Stimulated activated naive CD4-positive, alpha-beta T cell treated with Interleukin-2 at 50 U/mL for 16 hours (primary cell): ENCODE results near the gene GOLGA8B.
"Not testable (repeated sequence)": the region's sequence is repeated elsewhere in the genome, so short reads cannot be mapped to it uniquely, and the experiment has no call there.

Source experiments
- DNase-seq: peaks from one replicate; lab custom pipeline; 2025; lab: John Stamatoyannopoulos, UW

Gene GOLGA8B

DNA sequence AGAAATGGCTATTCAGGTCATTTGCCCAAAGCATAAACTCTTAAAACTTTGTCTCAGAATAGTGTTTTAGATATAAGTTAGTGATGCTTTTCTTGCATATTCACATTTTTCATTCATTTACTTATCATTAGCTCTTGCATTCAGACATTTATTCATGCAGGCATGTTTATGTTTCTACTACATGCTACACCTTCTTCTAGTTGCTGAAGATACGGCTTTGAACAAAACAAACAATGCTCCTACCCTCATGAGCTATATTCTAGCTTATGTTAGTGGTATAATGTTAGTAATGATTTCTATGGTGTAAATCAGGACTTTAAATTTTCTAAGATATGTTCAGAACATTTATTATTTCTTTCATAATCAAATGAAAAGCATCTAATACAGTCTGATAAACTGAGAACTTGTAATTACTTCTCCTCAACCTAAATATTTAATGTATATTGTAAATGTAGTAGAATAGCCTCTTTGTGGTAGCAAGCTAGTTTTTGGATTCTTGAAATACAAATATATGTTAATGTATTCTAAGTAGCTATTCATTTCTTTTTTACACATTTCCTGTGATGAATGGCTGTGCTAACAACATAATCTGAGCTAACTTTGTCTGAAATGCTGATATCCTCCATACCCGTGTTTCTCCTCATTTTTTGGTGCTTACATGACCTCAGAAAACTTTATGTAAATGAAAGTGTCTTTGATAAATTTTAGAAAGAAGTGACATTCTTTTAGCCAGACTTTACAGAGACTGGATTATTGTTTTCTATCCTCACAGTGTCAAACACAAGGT, 15.5 kb upstream of the GOLGA8B start:
- no peak for DNase-seq

DNA sequence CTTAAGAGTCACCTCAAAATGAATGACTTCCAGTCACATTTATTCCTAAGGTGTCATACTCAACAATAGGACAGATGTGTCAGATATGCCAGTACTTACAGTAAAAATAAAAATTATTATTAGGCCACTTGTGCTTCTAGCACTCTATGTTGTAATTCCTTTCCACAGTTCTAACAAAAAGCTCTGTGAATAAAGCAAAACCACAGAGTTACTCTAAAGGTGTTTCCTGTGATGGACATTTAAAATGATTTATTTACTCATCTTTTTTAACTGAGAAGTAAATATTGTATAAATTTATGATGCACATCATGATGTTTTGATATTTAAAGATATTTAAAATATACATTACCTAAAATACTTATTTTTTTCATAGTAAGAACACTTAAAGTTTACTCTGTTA, 13.9 kb upstream of the GOLGA8B start:
- no peak for DNase-seq

DNA sequence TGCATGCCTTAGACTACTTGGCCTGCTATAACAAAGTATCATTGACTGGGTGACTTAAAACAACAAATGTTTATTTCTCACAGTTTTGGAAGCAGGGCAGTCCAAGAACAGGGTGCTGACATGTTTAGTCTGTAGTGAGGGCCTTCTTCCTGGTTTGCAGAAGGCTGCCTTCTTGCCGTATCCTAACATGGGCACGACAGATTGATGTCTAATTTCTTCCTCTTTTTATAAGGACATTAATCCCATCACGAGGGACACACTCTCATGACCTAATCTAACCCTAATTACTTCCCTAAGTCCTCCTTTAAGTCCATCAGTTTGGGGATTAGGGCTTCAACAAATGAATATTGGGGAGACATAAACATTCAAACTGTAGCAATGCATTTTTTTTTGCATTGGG, 10.9 kb upstream of the GOLGA8B start:
- DNase-seq, result no peak

DNA sequence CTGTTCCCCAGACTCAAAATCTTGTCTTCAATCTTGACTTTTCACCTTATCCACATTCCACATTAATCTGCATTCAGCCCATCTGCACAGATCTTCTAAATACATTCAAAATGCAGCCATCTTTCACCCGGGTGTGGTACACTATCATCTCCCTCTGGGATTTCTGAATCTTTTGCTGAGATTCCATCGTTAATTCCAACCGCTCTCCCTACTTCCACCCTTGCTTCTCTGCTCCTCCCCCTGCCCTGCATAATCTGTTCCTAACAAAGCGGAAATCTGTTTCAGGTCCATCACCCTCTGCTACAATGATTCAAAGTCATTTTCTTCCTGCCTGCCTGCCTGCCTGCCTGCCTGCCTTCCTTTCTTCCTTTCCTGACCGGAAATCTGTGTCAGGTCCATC, 7.9 kb upstream of the GOLGA8B start:
- DNase-seq, result no peak

DNA sequence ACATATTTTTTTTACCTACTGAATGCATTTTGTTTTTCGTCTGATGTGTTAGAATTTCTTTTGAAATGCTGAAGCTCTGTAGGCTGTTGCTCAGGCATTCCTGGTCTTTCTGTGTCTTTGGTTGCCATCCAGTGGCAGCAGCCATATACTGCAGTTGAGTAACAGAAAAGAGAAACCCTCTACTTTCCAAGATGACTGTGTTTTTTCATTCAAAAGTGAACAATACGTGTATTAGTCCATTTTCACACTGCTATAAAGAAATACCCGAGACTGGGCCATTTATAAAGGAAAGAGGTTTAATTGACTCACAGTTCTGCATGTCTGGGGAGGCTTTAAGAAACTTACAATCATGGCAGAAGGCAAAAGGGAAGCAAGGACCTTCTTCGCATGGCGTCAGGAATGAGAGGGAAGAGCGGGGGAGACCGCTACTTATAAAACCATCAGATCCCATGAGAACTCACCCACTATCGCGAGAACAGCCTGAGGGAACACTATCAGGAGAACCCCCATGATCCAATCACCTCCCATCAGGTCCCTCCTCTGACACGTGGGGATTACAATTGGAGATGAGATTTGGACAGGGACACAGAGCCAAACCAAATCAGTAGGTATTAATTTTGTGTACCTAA, 4.7 kb upstream of the GOLGA8B start:
- DNase-seq, result peak; percentile 57

DNA sequence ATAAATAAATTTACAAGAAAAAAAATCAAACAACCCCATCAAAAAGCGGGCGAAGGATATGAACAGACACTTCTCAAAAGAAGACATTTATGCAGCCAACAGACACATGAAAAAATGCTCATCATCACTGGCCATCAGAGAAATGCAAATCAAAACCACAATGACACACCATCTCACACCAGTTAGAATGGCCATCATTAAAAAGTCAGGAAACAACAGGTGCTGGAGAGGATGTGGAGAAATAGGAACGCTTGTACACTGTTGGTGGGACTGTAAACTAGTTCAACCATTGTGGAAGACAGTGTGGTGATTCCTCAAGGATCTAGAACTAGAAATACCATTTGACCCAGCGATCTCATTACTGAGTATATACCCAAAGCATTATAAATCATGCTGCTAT, 2.5 kb upstream of the GOLGA8B start:
- not testable (repeated sequence) for DNase-seq

DNA sequence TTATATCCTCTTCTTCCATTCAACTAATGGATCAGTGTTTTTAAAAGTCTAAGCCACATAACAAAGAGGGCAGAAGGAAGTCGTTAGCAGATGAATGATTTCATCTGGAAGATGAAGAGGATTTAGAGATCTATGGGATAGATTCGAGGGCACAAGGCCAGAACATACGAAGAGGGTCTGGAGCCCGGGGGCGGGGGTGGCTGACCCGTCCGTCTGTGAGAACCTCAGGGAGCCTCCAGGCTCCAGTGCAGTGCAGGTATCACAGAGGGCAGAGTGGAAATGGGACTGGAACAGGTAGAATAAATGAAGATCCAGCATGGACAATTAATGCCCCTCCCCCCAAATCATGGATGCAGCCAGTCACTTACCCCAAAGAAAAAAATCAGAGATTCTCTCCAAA, 1.5 kb upstream of the GOLGA8B start:
- DNase-seq, result no peak

DNA sequence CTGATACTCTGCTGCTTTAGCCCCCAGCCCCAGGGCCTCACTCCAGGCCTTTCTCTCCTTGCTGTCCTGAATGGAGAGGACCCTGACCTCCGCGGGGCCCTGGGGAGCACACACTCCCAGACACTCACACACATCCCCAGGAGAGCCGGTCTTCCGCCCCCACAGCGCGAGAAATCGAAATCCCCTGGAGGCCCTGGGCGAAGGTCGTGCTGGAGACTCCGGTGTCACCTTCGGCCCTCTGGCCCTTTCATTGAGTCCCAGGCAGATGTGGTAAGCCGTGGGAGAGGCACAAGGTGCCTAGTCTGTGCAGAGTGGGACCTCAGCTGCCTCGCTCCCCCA, 848 bp upstream of the GOLGA8B start:
- no peak for DNase-seq

DNA sequence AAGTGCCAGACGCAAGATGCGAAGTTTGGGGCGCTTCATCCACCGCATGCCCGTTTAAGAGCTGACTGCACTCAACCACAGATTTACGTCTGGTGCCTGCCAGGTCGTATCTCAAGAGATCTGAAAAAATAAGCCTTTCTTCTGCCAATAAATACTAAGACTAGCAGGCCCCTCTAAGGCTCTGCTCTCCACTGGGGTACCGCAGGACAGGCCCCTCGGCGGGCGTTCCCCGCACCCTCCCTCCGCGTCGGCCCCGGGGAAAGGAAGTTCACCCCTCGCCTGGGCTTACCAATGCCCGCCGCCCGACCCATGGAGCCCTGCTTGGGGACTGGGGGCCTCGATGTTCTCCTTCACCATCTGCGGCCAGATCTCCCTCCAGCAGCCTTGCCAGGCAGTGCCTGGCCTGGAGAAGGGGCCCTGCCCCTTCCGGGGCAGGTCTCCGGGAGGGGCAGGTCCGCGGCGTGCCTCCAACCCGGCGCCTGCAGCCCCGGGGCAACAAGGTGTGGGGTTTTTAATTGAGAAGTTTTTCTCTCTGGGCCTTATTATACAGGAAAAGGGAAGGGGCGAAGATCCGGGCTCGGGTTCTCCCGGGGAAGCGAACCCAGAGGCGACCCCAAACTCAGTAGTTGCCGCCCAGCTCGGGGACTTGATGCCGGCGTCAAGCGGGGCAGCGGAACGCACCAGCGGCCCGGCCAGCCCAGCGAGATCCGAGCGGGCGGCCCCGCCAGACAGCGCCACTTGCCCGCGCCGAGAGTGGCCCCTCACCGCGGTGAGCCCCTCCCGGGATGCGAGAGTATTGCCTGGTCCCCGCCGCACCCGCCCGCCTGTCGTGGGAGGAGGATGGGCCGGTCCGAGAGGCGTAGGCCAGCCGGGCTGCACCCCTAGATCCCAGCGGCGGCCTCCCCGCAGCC, 735 bp downstream of the GOLGA8B start:
- DNase-seq, result no peak

DNA sequence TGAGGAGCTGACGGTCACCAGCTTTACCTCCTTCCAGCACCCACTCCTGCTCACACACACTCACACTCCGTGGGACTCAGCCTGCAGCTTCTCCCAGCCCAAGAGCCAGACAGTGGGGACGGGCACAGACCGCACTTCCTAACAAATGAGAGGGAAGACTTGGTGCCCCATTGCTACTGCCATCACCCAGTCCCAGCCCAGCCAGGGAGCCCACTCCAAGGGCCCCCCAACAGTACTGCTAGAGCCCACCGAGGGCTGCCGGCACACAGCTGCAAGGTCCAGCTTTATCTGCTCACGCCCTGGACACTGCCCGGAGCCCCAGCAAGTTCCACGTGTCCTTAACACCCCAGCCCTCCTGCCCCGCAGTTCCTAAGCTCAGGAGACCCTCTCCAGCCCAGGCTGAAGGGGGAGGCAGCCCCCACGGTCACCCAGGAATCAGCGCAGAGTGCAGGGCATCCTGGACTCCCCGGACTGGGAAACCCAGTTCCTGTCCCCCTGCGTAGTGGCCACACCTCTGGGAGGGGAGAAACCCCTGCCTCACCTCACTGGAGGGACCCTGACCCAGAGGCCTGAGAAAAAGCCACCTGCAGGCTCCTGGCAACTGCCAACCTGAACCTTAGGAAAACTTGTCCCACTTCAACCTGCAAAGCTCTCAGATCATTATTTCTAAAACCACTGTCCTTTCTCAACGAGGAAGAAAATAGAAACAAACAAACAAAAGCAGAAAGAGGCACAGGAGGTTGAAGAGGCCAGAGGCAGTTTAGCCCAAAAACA, 1.6 kb downstream of the GOLGA8B start:
- not testable (repeated sequence) for DNase-seq

DNA sequence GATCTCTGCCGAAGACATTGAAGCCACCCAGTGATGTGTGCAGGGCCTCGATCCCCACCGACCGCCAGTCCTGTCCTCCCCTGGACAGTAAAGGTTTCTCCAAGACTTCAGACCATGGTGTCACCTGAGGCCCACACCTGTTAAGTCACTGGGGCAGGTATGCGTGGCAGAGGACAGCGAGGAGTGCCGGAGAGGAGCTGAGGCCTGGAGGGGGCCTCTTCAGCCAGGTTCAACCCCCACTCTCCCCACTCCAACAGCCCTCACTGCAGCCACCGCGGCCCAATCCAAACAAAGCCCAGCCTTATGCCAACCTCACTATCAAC, 2.4 kb downstream of the GOLGA8B start:
- no peak for DNase-seq

DNA sequence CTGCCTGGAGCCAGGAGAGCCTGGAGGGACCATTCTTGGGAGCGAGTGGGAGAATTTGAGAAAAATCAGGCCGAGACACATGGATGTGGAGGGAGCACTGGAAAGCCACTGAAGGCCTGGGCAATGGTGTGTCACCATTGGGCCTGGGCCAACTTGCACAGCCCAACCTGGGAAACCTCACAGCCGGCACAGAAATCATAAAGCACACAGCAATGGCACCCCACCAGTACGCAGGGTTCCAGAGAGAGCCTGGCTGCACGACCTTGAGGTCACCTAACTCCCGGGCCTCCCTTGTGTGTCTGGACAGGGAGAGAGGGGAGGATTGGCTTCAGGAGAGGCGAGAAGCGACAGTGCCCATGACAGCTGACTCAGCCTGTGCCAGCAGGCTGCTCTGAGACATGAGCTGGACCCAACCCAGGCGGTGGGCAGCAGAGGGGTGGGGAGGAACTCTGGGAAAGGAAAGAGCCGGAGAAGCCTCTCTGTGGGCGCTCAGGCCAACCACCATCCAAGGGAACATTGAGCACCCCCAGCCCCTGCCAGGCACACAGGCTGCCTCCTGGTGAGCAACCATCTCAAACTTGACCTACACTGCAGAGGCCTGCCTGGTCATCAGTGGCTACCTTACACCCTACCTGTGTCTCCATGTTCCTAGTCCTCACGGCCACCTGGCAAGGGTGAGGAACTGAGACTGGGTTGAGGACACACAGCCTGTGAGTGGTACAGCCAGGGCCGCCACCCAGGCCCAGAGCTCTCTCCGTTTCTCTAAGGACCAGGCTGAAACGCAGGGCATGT, 3.0 kb downstream of the GOLGA8B start:
- not testable (repeated sequence) for DNase-seq

DNA sequence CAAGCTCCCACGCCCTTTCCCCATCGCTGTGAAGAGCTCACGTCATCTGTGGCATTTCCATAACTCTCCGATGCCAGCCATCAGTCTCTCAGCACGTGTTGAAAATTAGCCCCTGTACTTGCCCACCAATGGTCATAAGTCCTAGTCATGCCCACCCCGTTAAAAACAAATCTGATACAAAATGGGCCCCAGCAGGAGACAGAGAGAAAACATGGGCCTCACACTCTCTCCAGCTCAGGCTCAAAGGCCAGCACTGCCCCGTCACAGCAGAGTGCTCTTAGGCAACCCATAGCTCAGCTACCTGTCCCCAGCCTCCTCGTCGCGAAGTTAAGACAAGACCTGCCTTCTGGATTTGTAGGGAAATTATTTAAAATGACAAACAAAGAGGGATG, 5.2 kb downstream of the GOLGA8B start:
- DNase-seq, result no peak

DNA sequence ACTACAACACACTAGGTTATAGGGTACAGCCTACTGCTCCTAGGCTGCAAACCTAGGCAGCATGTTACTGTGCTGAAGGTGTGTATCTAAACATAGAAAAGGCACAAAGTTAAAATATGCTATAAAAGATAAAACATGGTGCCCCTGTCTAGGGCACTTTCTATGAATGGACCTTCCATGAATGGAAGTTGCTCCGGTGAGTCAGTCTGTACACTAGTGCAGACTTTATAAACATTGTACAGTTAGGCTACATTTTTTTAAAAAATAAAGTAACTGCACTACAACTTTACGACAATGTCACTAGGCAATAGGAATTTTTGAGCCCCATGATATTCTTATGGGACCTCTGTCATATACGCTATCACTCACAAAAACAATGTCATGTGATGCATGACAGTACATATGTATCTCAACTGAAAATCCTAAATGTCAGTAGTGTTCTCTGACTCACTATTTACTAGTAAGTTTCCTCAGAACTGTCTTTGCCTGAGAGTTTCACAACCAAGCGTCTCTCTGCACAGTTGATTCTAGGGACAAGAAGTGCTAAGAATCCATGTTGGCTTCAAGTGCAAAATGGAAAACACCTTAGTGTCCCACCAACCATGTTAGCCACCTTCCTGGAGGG, 5.7 kb downstream of the GOLGA8B start:
- DNase-seq, result not testable (repeated sequence)

DNA sequence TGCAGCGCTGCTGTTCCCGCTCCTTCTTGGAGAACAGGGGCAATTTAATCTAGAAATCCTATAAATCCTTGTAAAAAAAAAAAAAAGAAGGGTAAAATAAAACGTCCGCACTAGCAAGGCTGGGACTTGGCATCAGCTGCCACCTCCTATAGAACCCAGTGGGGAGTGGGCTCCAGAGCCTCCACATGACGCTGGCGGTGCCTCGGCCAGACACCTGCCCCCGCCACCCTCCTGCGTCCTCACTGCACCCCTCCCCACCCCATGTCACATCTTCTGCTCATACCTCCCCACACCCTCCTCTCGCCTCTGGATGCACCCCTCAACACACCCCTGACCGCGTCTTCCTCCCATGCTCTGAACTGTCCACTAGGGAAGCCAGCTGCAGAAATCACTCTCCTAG, 8.4 kb downstream of the GOLGA8B start:
- DNase-seq, result not testable (repeated sequence)

DNA sequence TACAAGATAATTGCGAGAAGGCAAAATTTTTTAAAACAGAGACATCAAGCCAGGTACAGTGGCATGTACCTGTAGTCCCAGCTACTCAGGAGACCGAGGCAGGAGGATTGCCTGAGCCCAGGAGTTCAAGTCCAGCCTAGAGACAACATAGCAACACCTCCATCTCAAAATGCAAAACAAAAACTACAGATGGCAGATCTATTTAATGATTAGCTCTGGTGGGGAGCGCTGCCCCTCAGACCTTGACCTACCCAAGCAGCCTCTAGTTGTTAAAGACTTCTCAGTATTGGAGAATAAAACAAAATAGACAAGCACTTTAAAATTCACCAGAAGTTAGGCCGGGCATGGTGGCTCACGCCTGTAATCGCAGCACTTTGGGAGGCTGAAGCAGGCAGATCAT, 10.5 kb downstream of the GOLGA8B start:
- not testable (repeated sequence) for DNase-seq

DNA sequence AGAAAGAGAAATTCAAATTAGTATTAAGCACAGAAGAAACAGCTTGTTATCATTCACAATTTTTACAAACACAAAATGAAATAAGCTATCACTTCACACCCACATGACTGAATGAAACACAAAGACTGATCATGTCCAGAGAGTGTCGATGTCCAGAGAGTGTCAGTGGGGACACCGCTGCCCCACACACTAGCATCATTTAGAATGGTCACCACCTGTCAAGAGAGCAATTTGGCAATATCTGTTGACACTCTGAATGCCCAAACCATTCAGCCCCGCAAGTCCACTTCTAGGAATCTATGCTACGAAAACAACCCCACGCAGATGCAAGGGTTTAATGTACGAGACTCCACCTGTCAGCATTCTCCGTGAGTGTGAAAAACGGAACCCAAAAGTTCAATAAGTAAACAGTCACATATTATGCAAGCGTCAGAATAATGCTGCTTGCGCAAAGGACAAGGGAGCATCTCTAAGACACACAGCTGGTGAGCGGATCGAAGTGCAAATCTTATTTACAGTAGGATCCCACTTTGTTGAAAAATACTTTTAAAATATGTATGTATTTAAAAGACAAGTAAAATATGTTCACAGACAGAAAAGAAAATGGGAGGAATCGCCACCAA, 11.3 kb downstream of the GOLGA8B start:
- DNase-seq, result not testable (repeated sequence)

DNA sequence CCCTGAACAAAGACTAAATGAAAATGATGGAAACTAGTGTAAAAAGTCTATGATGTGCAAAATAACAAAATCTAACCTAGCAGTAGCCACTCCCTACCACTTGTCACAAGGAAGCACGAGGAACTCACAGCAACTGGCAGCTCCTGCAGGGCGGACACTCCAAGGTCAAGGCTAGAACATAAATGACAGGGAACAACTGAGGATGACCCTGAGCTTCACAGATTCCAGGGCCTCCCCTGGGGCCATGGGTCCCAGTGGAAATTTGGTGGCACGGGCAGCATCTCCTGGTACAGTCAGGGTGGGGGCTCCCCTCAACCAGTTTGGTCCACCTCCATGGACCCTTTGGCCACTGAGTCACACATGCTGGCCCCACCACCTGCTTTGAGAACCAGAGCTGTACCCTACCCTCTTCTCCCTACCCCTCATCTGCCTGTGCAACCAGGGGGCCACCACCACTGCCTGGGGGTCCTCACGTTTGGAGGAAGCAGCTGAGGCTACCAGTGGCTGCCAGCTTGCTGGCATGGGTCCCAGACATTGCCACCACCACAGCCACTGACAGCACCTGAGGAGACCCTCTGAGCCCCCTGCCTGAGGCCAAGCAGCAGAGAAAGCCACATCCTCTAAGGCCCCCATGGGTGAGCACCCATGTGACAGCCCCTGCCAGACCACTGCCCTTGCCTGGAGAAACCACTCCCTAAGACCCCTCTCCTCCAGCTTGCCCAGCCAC, 13.6 kb downstream of the GOLGA8B start:
- DNase-seq, result not testable (repeated sequence)

DNA sequence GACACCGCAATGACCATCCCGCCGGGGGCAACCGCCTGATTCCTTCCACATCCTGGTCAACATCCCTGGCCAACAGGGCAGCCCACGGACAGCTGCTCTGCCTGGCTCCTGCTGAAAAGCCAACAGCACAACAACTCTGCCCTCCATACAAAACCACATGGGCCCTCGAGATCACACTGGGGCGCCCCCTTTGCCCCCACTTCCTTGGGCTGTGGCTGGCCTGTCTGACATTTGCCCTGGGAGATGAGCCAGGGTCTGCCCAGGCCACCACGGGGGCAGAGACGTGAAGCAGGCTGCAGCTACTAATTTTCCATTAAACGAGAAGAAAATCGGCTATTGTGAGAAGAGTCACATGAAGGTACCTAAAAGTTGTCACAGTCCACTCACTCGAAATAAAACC, 16.3 kb downstream of the GOLGA8B start:
- not testable (repeated sequence) for DNase-seq

DNA sequence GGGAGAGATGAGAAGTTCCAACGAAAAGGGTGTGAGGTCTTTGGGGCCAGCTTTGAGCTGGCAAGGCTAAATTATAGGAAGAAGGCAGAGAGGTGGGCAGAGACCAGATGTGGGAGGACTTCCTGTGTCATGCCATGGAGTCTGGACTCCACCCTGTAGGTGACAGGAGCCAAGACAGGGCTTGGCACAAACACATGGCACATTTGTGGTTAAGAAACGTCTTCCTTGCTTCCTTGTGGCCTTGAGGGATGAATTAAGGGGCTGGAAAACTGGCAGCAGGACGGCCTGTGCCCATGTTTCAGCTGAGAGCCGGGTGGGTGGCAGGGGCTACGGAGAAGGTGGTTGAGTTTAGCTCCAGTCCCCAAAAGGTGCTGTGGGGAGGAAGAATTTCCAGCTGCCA, 18.7 kb downstream of the GOLGA8B start:
- DNase-seq, result not testable (repeated sequence)
